ENCODE results near the gene AGK. TPM values are rescaled to one million over a fixed set of nuclear protein-coding genes. Genes with fewer than 3 reads are reported as not detected.
"Not testable (repeated sequence)": the region's sequence is repeated elsewhere in the genome, so short reads cannot be mapped to it uniquely, and the experiment has no call there.

Gene AGK
- total and polyA plus RNA-seq, 7 experiments from 2014 or later, result 24.3 to 58.8 (median 29.9) TPM

GRCh38 chr7:141646826-141647480, 95.7 kb downstream of the AGK start:
- H3K27me3 Mint-ChIP-seq, result no peaks in the 10 kb centered on the region
- no peaks in the 10 kb centered on the region for H3K9me3 Mint-ChIP-seq
- H3K27ac Mint-ChIP-seq, result peak overlapping the region in 7 of 9 donors; percentile 43 to 82 (median 59)
- DNase-seq (no peak), ATAC-seq (no peak)
- no peak overlapping the region for H3K4me3 ChIP-seq (ENCODE audit: low read length)
- no peaks in the 10 kb centered on the region for H3K27me3 ChIP-seq (ENCODE audit: control insufficient read depth in 2 of 2, insufficient read depth in 2 of 2, low read length in 2 of 2)
- no peaks in the 10 kb centered on the region for H3K4me1 ChIP-seq (ENCODE audit: control insufficient read depth in 2 of 2, insufficient read depth in 2 of 2, low read length in 2 of 2)
- POLR2A ChIA-PET, result no interaction called here
- H3K4me3 Mint-ChIP-seq, result peak overlapping the region in 1 of 10 donors; percentile 52
- peaks cover 0 to 12% (median 0%) of the 10 kb centered on the region in 3 experiments for H3K36me3 ChIP-seq (ENCODE audit: control insufficient read depth in 2 of 3, insufficient read depth in 3 of 3, low read length in 3 of 3)
- intact Hi-C loops (cut with micrococcal nuclease), result no loop called here
- CTCF ChIA-PET, result no interaction called here
- peaks cover 0 to 5% (median 4%) of the 10 kb centered on the region in 5 donors for H3K36me3 Mint-ChIP-seq
- peaks cover 0 to 6% (median 0%) of the 10 kb centered on the region in 7 donors for H3K4me1 Mint-ChIP-seq
- H3K9me3 ChIP-seq (ENCODE audit: control insufficient read depth in 2 of 3, low read length in 3 of 3), result no peaks in the 10 kb centered on the region
- no peak overlapping the region for H3K27ac ChIP-seq (ENCODE audit: low read depth, low read length)

GRCh38 chr7:141647701-141648100, 96.5 kb downstream of the AGK start:
- H3K27ac ChIP-seq (ENCODE audit: low read depth, low read length); H3K27me3 ChIP-seq (ENCODE audit: control insufficient read depth in 2 of 2, insufficient read depth in 2 of 2, low read length in 2 of 2); H3K9me3 ChIP-seq (ENCODE audit: control insufficient read depth in 2 of 3, low read length in 3 of 3); H3K36me3 Mint-ChIP-seq; CTCF ChIA-PET; H3K4me1 ChIP-seq (ENCODE audit: control insufficient read depth in 2 of 2, insufficient read depth in 2 of 2, low read length in 2 of 2); H3K4me3 Mint-ChIP-seq; H3K27me3 Mint-ChIP-seq; DNase-seq; intact Hi-C loops (cut with micrococcal nuclease); H3K4me3 ChIP-seq (ENCODE audit: low read length); H3K9me3 Mint-ChIP-seq; H3K4me1 Mint-ChIP-seq; POLR2A ChIA-PET; ATAC-seq: not testable (repeated sequence)
- peaks cover 0 to 15% (median 0%) of the 10 kb centered on the region in 3 experiments for H3K36me3 ChIP-seq (ENCODE audit: control insufficient read depth in 2 of 3, insufficient read depth in 3 of 3, low read length in 3 of 3)
- H3K27ac Mint-ChIP-seq, result peak overlapping the region in 5 of 9 donors; percentile 25 to 81 (median 58)

GRCh38 chr7:141648276-141649114, 97.3 kb downstream of the AGK start:
- intact Hi-C loops (cut with micrococcal nuclease), result no loop called here

GRCh38 chr7:141649137-141649864, 98.1 kb downstream of the AGK start:
- no peaks in the 10 kb centered on the region for H3K9me3 ChIP-seq (ENCODE audit: control insufficient read depth in 2 of 3, low read length in 3 of 3)
- Mint-ChIP-seq H3K4me1 (peaks cover under 1 to 7% (median 1%) of the 10 kb centered on the region in 7 donors), H3K9me3 (no peaks in the 10 kb centered on the region), H3K36me3 (peaks cover 0 to 8% (median 4%) of the 10 kb centered on the region in 5 donors), H3K4me3 (no peak overlapping the region), H3K27me3 (no peaks in the 10 kb centered on the region), H3K27ac (peak overlapping the region in 6 of 9 donors; percentile 28 to 76 (median 50))
- no peak for ATAC-seq
- ChIA-PET POLR2A (interaction anchor here (1.1 kb wide), 1 partner anchor 89 kb away, joined by 4 read pairs; the partner anchor contains the start of gene SSBP1), CTCF (interaction anchor here (0.7 to 1.0 kb wide), 2 partner anchors 49 to 87 kb away, joined by 3 read pairs; no protein-coding TSS in a partner anchor)
- peak overlapping the region; percentile 17 for H3K27ac ChIP-seq (ENCODE audit: low read depth, low read length)
- H3K4me3 ChIP-seq (ENCODE audit: low read length), result no peak overlapping the region
- intact Hi-C loops (cut with micrococcal nuclease), result no loop called here
- no peaks in the 10 kb centered on the region for H3K4me1 ChIP-seq (ENCODE audit: control insufficient read depth in 2 of 2, insufficient read depth in 2 of 2, low read length in 2 of 2)
- H3K36me3 ChIP-seq (ENCODE audit: control insufficient read depth in 2 of 3, insufficient read depth in 3 of 3, low read length in 3 of 3), result peaks cover 0 to 22% (median 0%) of the 10 kb centered on the region in 3 experiments
- DNase-seq, result no peak
- no peaks in the 10 kb centered on the region for H3K27me3 ChIP-seq (ENCODE audit: control insufficient read depth in 2 of 2, insufficient read depth in 2 of 2, low read length in 2 of 2)

More at GRCh38 chr7:141648276-141649114, 97.3 kb downstream of the AGK start:
- no peaks in the 10 kb centered on the region for H3K27me3 Mint-ChIP-seq
- Histone ChIP-seq H3K27me3 (ENCODE audit: control insufficient read depth in 2 of 2, insufficient read depth in 2 of 2, low read length in 2 of 2) (no peaks in the 10 kb centered on the region), H3K9me3 (ENCODE audit: control insufficient read depth in 2 of 3, low read length in 3 of 3) (no peaks in the 10 kb centered on the region), H3K27ac (ENCODE audit: low read depth, low read length) (no peak overlapping the region), H3K4me3 (ENCODE audit: low read length) (no peak overlapping the region), H3K4me1 (ENCODE audit: control insufficient read depth in 2 of 2, insufficient read depth in 2 of 2, low read length in 2 of 2) (no peaks in the 10 kb centered on the region), H3K36me3 (ENCODE audit: control insufficient read depth in 2 of 3, insufficient read depth in 3 of 3, low read length in 3 of 3) (peaks cover 0 to 22% (median 0%) of the 10 kb centered on the region in 3 experiments)
- CTCF ChIA-PET, result interaction anchor here (1.0 kb wide), 1 partner anchor 87 kb away, joined by 3 read pairs; no protein-coding TSS in a partner anchor
- POLR2A ChIA-PET, result interaction anchor here (0.6 kb wide), 1 partner anchor 55 kb away, joined by 3 read pairs; no protein-coding TSS in a partner anchor
- peak overlapping the region in 6 of 9 donors; percentile 48 to 81 (median 65) for H3K27ac Mint-ChIP-seq
- no peaks in the 10 kb centered on the region for H3K9me3 Mint-ChIP-seq
- peaks cover 0 to 6% (median 0%) of the 10 kb centered on the region in 7 donors for H3K4me1 Mint-ChIP-seq
- DNase-seq (no peak), ATAC-seq (no peak)
- peaks cover 0 to 8% (median 4%) of the 10 kb centered on the region in 5 donors for H3K36me3 Mint-ChIP-seq
- H3K4me3 Mint-ChIP-seq, result no peak overlapping the region

GRCh38 chr7:141649865-141650634, 98.8 kb downstream of the AGK start:
- POLR2A ChIA-PET, result interaction anchor here (1.1 kb wide), 1 partner anchor 88 kb away, joined by 4 read pairs; the partner anchor contains the start of gene SSBP1
- H3K36me3 ChIP-seq (ENCODE audit: control insufficient read depth in 2 of 3, insufficient read depth in 3 of 3, low read length in 3 of 3), result peaks cover 0 to 22% (median 0%) of the 10 kb centered on the region in 3 experiments
- intact Hi-C loops (cut with micrococcal nuclease), result loop anchor here (5.0 kb wide), 5 partner anchors 98 to 652 kb away; partner anchors contain the start of genes AGK (in 1 of the 2) and MRPS33 (in 1 of the 2)
- Mint-ChIP-seq H3K4me3 (no peak overlapping the region), H3K9me3 (no peaks in the 10 kb centered on the region), H3K36me3 (peaks cover 0 to 8% (median 4%) of the 10 kb centered on the region in 5 donors), H3K4me1 (peaks cover 5 to 12% (median 9%) of the 10 kb centered on the region in 7 donors), H3K27me3 (no peaks in the 10 kb centered on the region), H3K27ac (peak overlapping the region; percentile 18 to 93 (median 51))
- H3K4me1 ChIP-seq (ENCODE audit: control insufficient read depth in 2 of 2, insufficient read depth in 2 of 2, low read length in 2 of 2), result no peaks in the 10 kb centered on the region
- no peaks in the 10 kb centered on the region for H3K27me3 ChIP-seq (ENCODE audit: control insufficient read depth in 2 of 2, insufficient read depth in 2 of 2, low read length in 2 of 2)
- CTCF ChIA-PET, result interaction anchor here (0.7 to 1.1 kb wide), 2 partner anchors 48 to 88 kb away, joined by 3 read pairs; partner anchors contain the start of gene SSBP1
- DNase-seq (peak in 4 of 9 donors; percentile 8 to 28 (median 11)), ATAC-seq (peak; percentile 56)
- H3K4me3 ChIP-seq (ENCODE audit: low read length), result no peak overlapping the region
- H3K27ac ChIP-seq (ENCODE audit: low read depth, low read length), result peak overlapping the region; percentile 17
- no peaks in the 10 kb centered on the region for H3K9me3 ChIP-seq (ENCODE audit: control insufficient read depth in 2 of 3, low read length in 3 of 3)
